KMS-11 (cell line): Measurements from ENCODE around the gene QRICH2.
"Not testable (repeated sequence)": the region's sequence is repeated elsewhere in the genome, so short reads cannot be mapped to it uniquely, and the experiment has no call there.

Experiments used
- H2AFZ ChIP-seq: fragments of 200-600 bp; sonication (generic); 2 replicates; pipeline ENCODE4 v1.6.1; 2016; ENCODE audit warnings: antibody characterized with exemption, mixed run types, low read depth
- H3K27ac ChIP-seq: fragments of 200-600 bp; sonication (generic); 2 replicates; pipeline ENCODE4 v1.6.1; 2016; ENCODE audit warnings: mild to moderate bottlenecking, mixed run types
- H3K27me3 ChIP-seq: fragments of 200-600 bp; sonication (generic); 2 replicates; pipeline ENCODE4 v1.6.1; 2017; ENCODE audit warnings: mild to moderate bottlenecking, low read depth, mixed run types, moderate library complexity; ENCODE audit not compliant: insufficient read depth
- H3K36me3 ChIP-seq: fragments of 200-600 bp; sonication (generic); 2 replicates; pipeline ENCODE4 v1.6.1; 2017; ENCODE audit warnings: mild to moderate bottlenecking, mixed run types; ENCODE audit not compliant: insufficient read depth
- H3K4me1 ChIP-seq: fragments of 200-600 bp; sonication (generic); 2 replicates; pipeline ENCODE4 v1.6.1; 2016; ENCODE audit warnings: mild to moderate bottlenecking, low read depth, mixed run types; ENCODE audit not compliant: poor library complexity, severe bottlenecking
- H3K4me2 ChIP-seq: fragments of 200-600 bp; sonication (generic); 2 replicates; pipeline ENCODE4 v1.7.0; 2016; ENCODE audit warnings: mild to moderate bottlenecking, mixed run types
- H3K4me3 ChIP-seq: fragments of 200-600 bp; sonication (generic); IDR thresholded peaks from 2 replicates; pipeline ENCODE4 v1.6.1; 2017; ENCODE audit warnings: low read depth, low read length, mixed read lengths; ENCODE audit not compliant: insufficient read depth
- H3K79me2 ChIP-seq: fragments of 200-600 bp; sonication (generic); 2 replicates; pipeline ENCODE4 v1.6.1; 2016; ENCODE audit warnings: low read depth, mixed run types; ENCODE audit not compliant: insufficient read depth
- H3K9ac ChIP-seq: fragments of 200-600 bp; sonication (generic); 2 replicates; pipeline ENCODE4 v1.6.1; 2016; ENCODE audit warnings: mild to moderate bottlenecking, mixed run types
- H4K20me1 ChIP-seq: fragments of 200-600 bp; sonication (generic); 2 replicates; pipeline ENCODE4 v1.6.1; 2016; ENCODE audit warnings: mild to moderate bottlenecking, mixed run types; ENCODE audit not compliant: insufficient read depth
- TF ChIP-seq, protein P1 (sequence below): fragments of 200-600 bp; sonication (generic); conservative IDR thresholded peaks from 2 replicates; pipeline ENCODE4 v1.6.1; 2017; ENCODE audit warnings: low read depth, mild to moderate bottlenecking, antibody characterized with exemption, low read length, moderate library complexity, mixed read lengths

QRICH2 gene

DNA sequence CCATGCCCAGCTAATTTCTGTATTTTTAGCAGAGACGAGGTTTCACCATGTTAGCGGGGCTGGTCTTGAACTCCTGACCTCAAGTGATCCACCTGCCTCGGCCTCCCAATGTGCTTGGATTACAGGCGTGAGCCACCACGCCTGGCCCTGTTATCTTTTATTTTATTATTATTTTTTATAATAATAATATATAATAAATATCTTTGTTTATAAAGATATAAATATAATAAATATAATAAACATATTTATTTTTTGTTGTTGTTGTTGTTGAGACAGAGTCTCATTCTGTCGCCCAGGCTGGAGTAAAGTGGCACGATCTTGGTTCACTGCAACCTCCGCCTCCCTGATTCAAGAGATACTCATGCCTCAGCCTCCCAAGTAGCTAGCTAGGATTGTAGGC lies 60.8 kb downstream of the QRICH2 start:
- H3K4me3 ChIP-seq: no peak overlapping the region
- no peaks in the 10 kb centered on the region for H3K27me3 ChIP-seq
- peak overlapping the region; percentile 89 for H3K27ac ChIP-seq
- H3K79me2 ChIP-seq: no peaks in the 10 kb centered on the region
- peak overlapping the region; percentile 27; the same call in 1 of the 2 replicates for H2AFZ ChIP-seq
- H3K4me1 ChIP-seq: peaks cover 63% of the 10 kb centered on the region
- H3K4me2 ChIP-seq: peak overlapping the region; percentile 84
- H4K20me1 ChIP-seq: no peaks in the 10 kb centered on the region
- H3K9ac ChIP-seq: peak overlapping the region; percentile 28; the same call in 1 of the 2 replicates
- TF ChIP-seq, protein P1, sequence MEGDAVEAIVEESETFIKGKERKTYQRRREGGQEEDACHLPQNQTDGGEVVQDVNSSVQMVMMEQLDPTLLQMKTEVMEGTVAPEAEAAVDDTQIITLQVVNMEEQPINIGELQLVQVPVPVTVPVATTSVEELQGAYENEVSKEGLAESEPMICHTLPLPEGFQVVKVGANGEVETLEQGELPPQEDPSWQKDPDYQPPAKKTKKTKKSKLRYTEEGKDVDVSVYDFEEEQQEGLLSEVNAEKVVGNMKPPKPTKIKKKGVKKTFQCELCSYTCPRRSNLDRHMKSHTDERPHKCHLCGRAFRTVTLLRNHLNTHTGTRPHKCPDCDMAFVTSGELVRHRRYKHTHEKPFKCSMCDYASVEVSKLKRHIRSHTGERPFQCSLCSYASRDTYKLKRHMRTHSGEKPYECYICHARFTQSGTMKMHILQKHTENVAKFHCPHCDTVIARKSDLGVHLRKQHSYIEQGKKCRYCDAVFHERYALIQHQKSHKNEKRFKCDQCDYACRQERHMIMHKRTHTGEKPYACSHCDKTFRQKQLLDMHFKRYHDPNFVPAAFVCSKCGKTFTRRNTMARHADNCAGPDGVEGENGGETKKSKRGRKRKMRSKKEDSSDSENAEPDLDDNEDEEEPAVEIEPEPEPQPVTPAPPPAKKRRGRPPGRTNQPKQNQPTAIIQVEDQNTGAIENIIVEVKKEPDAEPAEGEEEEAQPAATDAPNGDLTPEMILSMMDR: no peak
- no peaks in the 10 kb centered on the region for H3K36me3 ChIP-seq

DNA sequence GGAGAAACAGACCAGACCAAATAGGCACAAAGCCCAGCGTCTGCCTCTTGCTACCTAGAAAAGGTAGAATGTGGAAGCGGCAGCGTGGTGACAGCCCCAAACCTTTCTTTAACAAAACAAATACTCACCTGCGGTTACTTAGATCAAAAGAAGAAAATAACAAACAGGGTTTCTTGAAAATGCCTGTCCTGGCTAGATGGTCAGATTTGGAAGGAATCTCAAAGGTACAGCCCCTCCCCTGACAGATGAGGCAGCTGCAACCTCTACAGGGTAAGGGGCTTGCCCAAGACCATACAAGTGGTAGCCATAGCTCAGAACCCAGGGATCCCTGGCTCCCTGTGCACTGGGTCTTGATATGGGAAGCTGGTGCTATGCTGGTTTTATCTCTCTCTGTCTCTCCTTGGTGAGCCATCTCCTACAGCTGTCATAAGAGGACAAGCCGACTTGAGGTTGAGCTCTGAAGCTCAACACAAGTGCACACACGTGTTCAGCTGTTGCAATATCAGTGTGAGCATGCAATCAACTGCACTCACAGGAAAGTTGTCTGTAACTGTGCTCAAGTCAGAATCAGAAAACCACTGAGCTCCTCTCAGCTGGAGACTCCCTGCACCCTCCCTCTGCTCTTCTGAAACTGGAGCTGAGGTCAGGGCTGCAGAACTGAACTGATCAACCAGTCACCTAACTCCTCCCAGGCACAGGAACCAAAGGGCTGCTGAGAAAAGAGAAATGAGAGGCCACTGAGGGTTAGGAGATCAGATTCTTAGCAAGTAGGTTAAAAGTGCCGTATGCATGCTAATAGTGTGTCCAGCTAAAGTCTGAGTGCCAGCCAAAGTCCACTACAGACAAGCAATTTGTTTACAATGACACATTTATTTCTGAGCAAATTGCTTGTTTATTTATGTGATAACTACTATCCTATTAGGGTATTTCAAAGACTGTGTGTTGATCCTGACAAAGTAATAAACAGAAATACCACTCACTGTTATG lies 61.7 kb downstream of the QRICH2 start:
- Histone ChIP-seq H3K9ac (peak overlapping the region; percentile 61), H3K27me3 (no peaks in the 10 kb centered on the region), H3K36me3 (no peaks in the 10 kb centered on the region), H4K20me1 (no peaks in the 10 kb centered on the region), H3K4me2 (peak overlapping the region; percentile 84), H3K79me2 (no peaks in the 10 kb centered on the region), H3K4me1 (peaks cover 72% of the 10 kb centered on the region), H3K27ac (peak overlapping the region; percentile 89), H2AFZ (peak overlapping the region; percentile 61), H3K4me3 (no peak overlapping the region)
- TF ChIP-seq, protein P1: no peak

GRCh38 chr17:76244721-76245120 lies 63.4 kb downstream of the QRICH2 start:
- H3K79me2 ChIP-seq, H3K9ac ChIP-seq, H3K4me3 ChIP-seq, H2AFZ ChIP-seq, H4K20me1 ChIP-seq, H3K27me3 ChIP-seq, H3K36me3 ChIP-seq: not testable (repeated sequence)
- H3K27ac ChIP-seq: peak overlapping the region; percentile 89; the same call in 1 of the 2 replicates
- H3K4me1 ChIP-seq: peaks cover 71% of the 10 kb centered on the region
- peak overlapping the region; percentile 84; the same call in 1 of the 2 replicates for H3K4me2 ChIP-seq

- no peak overlapping the region for H3K9ac ChIP-seq
- H3K4me1 ChIP-seq: peaks cover 70% of the 10 kb centered on the region
- H4K20me1 ChIP-seq: no peaks in the 10 kb centered on the region
- TF ChIP-seq, protein P1: no peak
- no peaks in the 10 kb centered on the region for H3K27me3 ChIP-seq
- H3K27ac ChIP-seq: no peak overlapping the region
- H3K36me3 ChIP-seq: no peaks in the 10 kb centered on the region
- H3K4me3 ChIP-seq: no peak overlapping the region
- H3K79me2 ChIP-seq: no peaks in the 10 kb centered on the region
- H2AFZ ChIP-seq: no peak overlapping the region
- H3K4me2 ChIP-seq: no peak overlapping the region
These were observed 64.0 kb downstream of the QRICH2 start for GRCh38 chr17:76243826-76244679.
